HCT116 (cell line): ENCODE results near the gene GAPT.

Experiments used
- EZH2phosphoT487 ChIP-seq: fragments of 200-600 bp; IDR thresholded peaks from 2 replicates; pipeline ENCODE4 v1.6.1; 2018; ENCODE audit warnings: antibody characterized with exemption, borderline replicate concordance
- FOSL1 ChIP-seq: IDR thresholded peaks from 2 replicates; pipeline ENCODE4 v1.6.1; 2012; ENCODE audit warnings: low read depth
- POLR2A ChIP-seq: IDR thresholded peaks from 2 replicates; pipeline ENCODE4 v1.7.0; 2011; ENCODE audit warnings: borderline replicate concordance; ENCODE audit not compliant: insufficient read depth, insufficient read length; ENCODE audit errors: extremely low read depth
- TF ChIP-seq, protein P1 (sequence below), 3 experiments: fragments of 200-600 bp in 1 of 3; sonication (generic) in 1 of 3; IDR thresholded peaks in 2 of 3; conservative IDR thresholded peaks in 1 of 3; 2 replicates each; pipeline ENCODE4 v1.5.1; 2012 to 2017; ENCODE audit warnings: low read depth in 2 of 3, low read length in 2 of 3, antibody characterized with exemption in 1 of 3, borderline replicate concordance in 1 of 3, control low read depth in 1 of 3, mild to moderate bottlenecking in 1 of 3, mixed read lengths in 1 of 3, mixed run types in 1 of 3, moderate library complexity in 1 of 3; ENCODE audit not compliant: insufficient read depth in 1 of 3
- TF ChIP-seq, protein P2 (sequence below): IDR thresholded peaks from 2 replicates; pipeline ENCODE4 v1.6.1; 2012

DNA sequence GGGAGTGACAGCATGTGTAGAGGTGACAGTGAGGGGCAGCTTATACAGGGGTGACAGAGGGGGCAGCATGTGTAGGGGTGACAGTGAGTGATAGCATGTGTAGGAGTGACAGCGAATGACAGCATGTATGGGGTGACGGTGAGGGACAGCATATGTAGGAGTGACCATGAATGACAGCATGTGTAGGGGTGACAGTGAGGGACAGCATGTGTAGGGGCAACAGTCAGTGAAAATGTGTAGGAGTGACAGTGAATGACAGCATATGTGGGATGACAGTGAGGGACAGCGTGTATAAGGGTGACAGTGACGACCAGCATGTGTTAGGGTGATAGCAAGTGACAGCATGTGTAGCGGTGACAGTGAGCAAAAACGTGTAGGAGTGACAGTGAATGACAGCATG lies 9.4 kb upstream of the GAPT start:
- no peak for TF ChIP-seq POLR2A
- no peak for TF ChIP-seq EZH2phosphoT487
- no peak for TF ChIP-seq FOSL1
- TF ChIP-seq, protein P1, sequence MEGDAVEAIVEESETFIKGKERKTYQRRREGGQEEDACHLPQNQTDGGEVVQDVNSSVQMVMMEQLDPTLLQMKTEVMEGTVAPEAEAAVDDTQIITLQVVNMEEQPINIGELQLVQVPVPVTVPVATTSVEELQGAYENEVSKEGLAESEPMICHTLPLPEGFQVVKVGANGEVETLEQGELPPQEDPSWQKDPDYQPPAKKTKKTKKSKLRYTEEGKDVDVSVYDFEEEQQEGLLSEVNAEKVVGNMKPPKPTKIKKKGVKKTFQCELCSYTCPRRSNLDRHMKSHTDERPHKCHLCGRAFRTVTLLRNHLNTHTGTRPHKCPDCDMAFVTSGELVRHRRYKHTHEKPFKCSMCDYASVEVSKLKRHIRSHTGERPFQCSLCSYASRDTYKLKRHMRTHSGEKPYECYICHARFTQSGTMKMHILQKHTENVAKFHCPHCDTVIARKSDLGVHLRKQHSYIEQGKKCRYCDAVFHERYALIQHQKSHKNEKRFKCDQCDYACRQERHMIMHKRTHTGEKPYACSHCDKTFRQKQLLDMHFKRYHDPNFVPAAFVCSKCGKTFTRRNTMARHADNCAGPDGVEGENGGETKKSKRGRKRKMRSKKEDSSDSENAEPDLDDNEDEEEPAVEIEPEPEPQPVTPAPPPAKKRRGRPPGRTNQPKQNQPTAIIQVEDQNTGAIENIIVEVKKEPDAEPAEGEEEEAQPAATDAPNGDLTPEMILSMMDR (IDR thresholded peaks at IDR 0.05 in 2 of 3, conservative IDR thresholded peaks at IDR 0.05 in 1 of 3; ENCODE audit: borderline replicate concordance in 1 of 3, insufficient read depth in 1 of 3, low read depth in 2 of 3, low read length in 2 of 3), result no peak
- TF ChIP-seq, protein P2, sequence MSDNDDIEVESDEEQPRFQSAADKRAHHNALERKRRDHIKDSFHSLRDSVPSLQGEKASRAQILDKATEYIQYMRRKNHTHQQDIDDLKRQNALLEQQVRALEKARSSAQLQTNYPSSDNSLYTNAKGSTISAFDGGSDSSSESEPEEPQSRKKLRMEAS, result no peak
